Neutrophil (primary cell): Measurements from ENCODE around the gene ZSCAN12.

Experiments used
- H3K27ac ChIP-seq: fragments of 200-600 bp; sonication (generic); 2 replicates; pipeline ENCODE4 v1.5.1; 2016; ENCODE audit warnings: mild to moderate bottlenecking, moderate library complexity
- H3K27me3 ChIP-seq: fragments of 200-600 bp; sonication (generic); 2 replicates; pipeline ENCODE4 v1.6.0; 2016; ENCODE audit warnings: mild to moderate bottlenecking
- H3K36me3 ChIP-seq: fragments of 200-600 bp; sonication (generic); 2 replicates; pipeline ENCODE4 v1.5.1; 2017
- H3K4me1 ChIP-seq, 2 experiments: fragments of 200-600 bp in 1 of 2; sonication (generic) in 1 of 2; 1 replicate in 1 of 2; 2 replicates in 1 of 2; pipeline versions ENCODE4 v1.5.1 to v1.6.1; 2013 to 2016; ENCODE audit warnings: low read depth in 1 of 2, low read length in 1 of 2, mild to moderate bottlenecking in 1 of 2, moderate library complexity in 1 of 2; ENCODE audit not compliant: control insufficient read depth in 1 of 2, insufficient read depth in 1 of 2
- H3K4me3 ChIP-seq, 2 experiments: fragments of 200-600 bp in 1 of 2; sonication (generic) in 1 of 2; 1 replicate in 1 of 2; 2 replicates in 1 of 2; pipeline ENCODE4 v1.5.1; 2013 to 2016; ENCODE audit warnings: low read depth in 1 of 2, low read length in 1 of 2, mild to moderate bottlenecking in 1 of 2, moderate library complexity in 1 of 2
- H3K9me3 ChIP-seq: fragments of 200-600 bp; sonication (generic); 2 replicates; pipeline ENCODE4 v1.5.1; 2016
- CTCF ChIP-seq: fragments of 200-600 bp; sonication (generic); IDR thresholded peaks from 2 replicates; pipeline ENCODE4 v1.5.1; 2016; ENCODE audit warnings: antibody characterized with exemption

ZSCAN12 gene

DNA sequence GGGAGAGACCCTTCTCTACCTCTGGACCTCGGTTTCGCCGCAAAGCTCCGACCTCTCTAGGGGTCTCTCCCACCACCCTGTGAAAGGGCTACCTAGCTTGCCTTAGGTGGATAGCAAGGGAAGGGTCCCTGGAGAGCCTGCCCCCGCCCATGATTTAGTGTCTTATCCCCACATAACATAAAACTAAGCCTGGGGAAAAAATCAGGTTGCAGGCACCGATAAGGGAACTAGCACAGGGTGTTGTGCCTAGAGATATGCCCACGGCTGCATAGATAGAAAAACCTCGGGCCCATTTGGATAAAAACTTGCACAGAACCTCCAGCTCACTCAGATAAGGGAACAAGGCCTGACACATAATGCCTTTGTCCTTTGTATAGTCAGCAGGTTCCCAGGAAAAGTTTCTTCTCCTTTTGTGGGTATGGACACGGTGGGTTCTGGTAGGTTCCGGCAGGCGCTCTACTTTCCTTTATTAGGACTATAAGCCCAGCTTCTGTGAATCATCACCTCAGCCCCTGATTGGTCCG, 64.4 kb downstream of the ZSCAN12 start:
- no peaks in the 10 kb centered on the region for H3K36me3 ChIP-seq
- peak overlapping the region; percentile 82 for H3K27ac ChIP-seq
- H3K9me3 ChIP-seq: no peaks in the 10 kb centered on the region
- TF ChIP-seq CTCF: no peak
- peak overlapping the region; percentile 71 to 76 for H3K4me3 ChIP-seq
- no peaks in the 10 kb centered on the region for H3K27me3 ChIP-seq
- H3K4me1 ChIP-seq: peaks cover 12 to 18% of the 10 kb centered on the region in 2 experiments

DNA sequence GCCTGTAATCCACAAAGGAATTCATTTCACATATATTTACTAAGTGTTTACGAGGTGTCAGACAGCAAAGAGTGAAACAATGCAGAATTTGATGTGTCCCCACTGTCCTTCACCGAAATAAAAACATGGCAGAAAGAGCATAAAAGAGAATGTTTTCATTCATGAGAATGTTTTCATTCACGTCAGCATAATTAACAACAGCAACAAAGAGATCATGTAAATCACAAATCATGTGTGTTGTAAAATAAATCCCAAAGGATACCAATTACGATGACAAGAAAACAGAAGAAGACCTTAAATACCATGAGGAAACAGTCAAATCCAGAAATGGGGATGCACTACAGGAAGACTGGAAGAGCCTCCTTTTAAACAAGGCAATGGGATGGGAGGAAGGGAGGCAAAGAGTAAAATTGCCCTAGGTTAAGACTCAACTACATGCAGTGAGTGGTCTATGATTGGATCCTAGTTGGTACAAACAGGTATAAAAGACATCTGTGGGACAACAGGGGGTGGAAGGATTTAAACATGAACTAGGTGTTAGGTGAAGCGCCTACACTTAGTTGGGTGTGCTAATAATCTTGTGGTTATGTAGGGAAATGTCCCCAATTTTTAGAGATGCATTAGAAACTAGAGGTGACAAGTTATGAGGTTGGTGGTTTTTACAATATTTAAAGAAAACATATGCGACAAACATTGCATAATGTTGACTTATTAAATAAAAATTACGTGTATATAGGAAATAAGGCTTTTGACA, 65.1 kb downstream of the ZSCAN12 start:
- H3K4me3 ChIP-seq: no peak overlapping the region
- TF ChIP-seq CTCF: no peak
- no peaks in the 10 kb centered on the region for H3K27me3 ChIP-seq
- H3K9me3 ChIP-seq: no peaks in the 10 kb centered on the region
- H3K4me1 ChIP-seq: peaks cover 12 to 18% of the 10 kb centered on the region in 2 experiments
- no peak overlapping the region for H3K27ac ChIP-seq
- H3K36me3 ChIP-seq: no peaks in the 10 kb centered on the region

DNA sequence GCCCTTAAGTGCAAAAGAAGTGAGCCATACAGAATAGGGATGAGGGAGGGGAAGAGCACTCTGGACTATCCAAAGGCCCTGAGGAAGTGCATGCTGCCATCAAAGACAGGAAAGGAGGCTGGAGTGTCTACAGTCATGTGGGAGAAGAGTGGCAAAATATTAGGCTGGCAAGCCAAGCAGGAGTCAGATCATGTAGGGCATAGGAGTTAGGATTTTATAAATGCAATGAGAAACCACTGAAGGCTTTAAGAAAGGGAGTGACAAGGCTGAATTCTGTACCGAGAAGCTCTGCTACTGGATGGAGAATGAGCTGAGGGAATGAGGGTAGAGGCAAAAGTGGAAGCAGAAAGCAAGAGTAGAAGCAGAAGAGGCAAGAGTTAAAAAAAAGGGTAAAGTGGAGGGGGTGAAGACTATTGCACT, 65.9 kb downstream of the ZSCAN12 start:
- TF ChIP-seq CTCF: no peak
- H3K27ac ChIP-seq: no peak overlapping the region
- peaks cover 12 to 18% of the 10 kb centered on the region in 2 experiments for H3K4me1 ChIP-seq
- no peak overlapping the region for H3K4me3 ChIP-seq
- no peaks in the 10 kb centered on the region for H3K9me3 ChIP-seq
- H3K27me3 ChIP-seq: no peaks in the 10 kb centered on the region
- H3K36me3 ChIP-seq: no peaks in the 10 kb centered on the region

- H3K36me3 ChIP-seq: no peaks in the 10 kb centered on the region
- H3K27me3 ChIP-seq: no peaks in the 10 kb centered on the region
- H3K4me3 ChIP-seq: no peak overlapping the region
- no peaks in the 10 kb centered on the region for H3K9me3 ChIP-seq
- peaks cover 12 to 18% of the 10 kb centered on the region in 2 experiments for H3K4me1 ChIP-seq
- TF ChIP-seq CTCF: no peak
- no peak overlapping the region for H3K27ac ChIP-seq
These were observed 66.5 kb downstream of the ZSCAN12 start for GRCh38 chr6:28333047-28333446.

DNA sequence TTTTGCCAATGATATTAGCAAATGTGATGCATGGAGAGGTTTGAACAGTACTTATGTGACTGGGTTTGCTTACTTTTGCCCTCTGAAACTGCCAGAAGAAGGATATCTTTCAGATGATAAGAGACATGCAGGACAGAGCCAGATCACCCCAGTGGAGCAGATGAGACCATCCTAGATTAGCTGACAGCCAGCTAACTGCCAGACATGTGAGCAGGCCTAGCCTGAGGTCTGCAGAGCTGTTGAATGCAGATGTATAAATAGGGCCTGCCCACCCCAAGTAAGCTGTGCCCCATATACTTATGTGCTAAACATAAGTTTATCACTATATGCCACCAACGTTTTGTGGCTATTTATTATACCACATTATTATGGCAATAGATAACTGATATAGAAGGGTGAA, 69.5 kb downstream of the ZSCAN12 start:
- Histone ChIP-seq H3K27ac (no peak overlapping the region), H3K36me3 (no peaks in the 10 kb centered on the region), H3K4me1 (peaks cover under 1% of the 10 kb centered on the region in 2 experiments), H3K27me3 (no peaks in the 10 kb centered on the region), H3K9me3 (peaks cover 11% of the 10 kb centered on the region), H3K4me3 (no peak overlapping the region)
- no peak for TF ChIP-seq CTCF
